ENCODE data around the gene LRRC28. TPM values are rescaled to one million over a fixed set of nuclear protein-coding genes. Genes with fewer than 3 reads are reported as not detected.

LRRC28 gene
- total RNA-seq, 2 experiments from 2014 or later: 12.5 to 14.4 TPM

GRCh38 chr15:99279827-99280226 lies 28.5 kb downstream of the LRRC28 start:
- Histone ChIP-seq H3K36me3 (ENCODE audit: insufficient read depth, low read length) (no peaks in the 10 kb centered on the region), H3K27me3 (ENCODE audit: control insufficient read depth in 1 of 2, insufficient read depth in 2 of 2, low read length in 2 of 2) (no peaks in the 10 kb centered on the region), H3K27ac (ENCODE audit: low read depth in 1 of 2, low read length in 2 of 2) (no peak overlapping the region), H3K4me3 (ENCODE audit: low read length) (no peak overlapping the region), H3K4me1 (ENCODE audit: insufficient read depth, low read length) (no peaks in the 10 kb centered on the region), H3K9me3 (ENCODE audit: control insufficient read depth in 1 of 2, insufficient read depth in 1 of 2, low read length in 2 of 2) (no peaks in the 10 kb centered on the region)
- H3K36me3 Mint-ChIP-seq (ENCODE audit: low read depth): no peaks in the 10 kb centered on the region
- peaks cover 32% of the 10 kb centered on the region for H3K4me1 Mint-ChIP-seq (ENCODE audit: low read depth)
- ChIA-PET CTCF (no interaction called here), POLR2A (interaction anchor here (0.9 kb wide), 2 partner anchors 30 to 453 kb away, joined by 3 read pairs; partner anchors contain the start of gene LYSMD4)
- H3K27me3 Mint-ChIP-seq: no peaks in the 10 kb centered on the region
- no peak for TF ChIP-seq CTCF (IDR thresholded peaks at IDR 0.05)
- intact Hi-C loops (cut with DNase I, micrococcal nuclease): loop anchor here in 1 of 2 experiments (10.0 kb wide), 1 partner anchor 65 kb away; no protein-coding TSS in a partner anchor
- H3K27ac Mint-ChIP-seq: no peak overlapping the region
- ATAC-seq (ENCODE audit: poor library complexity) (no peak), DNase-seq (no peak)
- H3K9me3 Mint-ChIP-seq: no peaks in the 10 kb centered on the region
- no peak overlapping the region for H3K4me3 Mint-ChIP-seq

DNA sequence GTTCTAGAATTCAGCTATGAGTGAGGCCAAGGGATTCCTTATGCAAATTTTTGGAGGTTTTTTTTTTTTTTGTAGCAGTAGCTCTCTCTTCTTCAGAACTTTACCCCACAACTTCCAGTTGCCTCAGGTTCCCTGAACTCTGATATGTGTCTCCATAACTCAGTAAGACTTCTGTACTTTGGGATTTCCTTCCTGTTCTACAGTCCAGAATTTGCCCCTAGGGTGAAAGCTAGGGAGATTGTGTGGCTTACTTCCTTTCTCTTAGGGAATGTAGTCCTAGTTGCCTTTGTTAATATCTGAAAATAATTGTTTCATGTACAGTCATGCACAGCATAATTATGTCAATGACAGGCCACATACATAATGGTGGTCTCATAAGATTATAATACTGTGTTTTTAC lies 30.8 kb downstream of the LRRC28 start:
- H3K9me3 Mint-ChIP-seq: no peaks in the 10 kb centered on the region
- ATAC-seq (ENCODE audit: poor library complexity) (no peak), DNase-seq (no peak)
- Histone ChIP-seq H3K36me3 (ENCODE audit: insufficient read depth, low read length) (no peaks in the 10 kb centered on the region), H3K4me1 (ENCODE audit: insufficient read depth, low read length) (no peaks in the 10 kb centered on the region), H3K9me3 (ENCODE audit: control insufficient read depth in 1 of 2, insufficient read depth in 1 of 2, low read length in 2 of 2) (no peaks in the 10 kb centered on the region), H3K27me3 (ENCODE audit: control insufficient read depth in 1 of 2, insufficient read depth in 2 of 2, low read length in 2 of 2) (no peaks in the 10 kb centered on the region), H3K27ac (ENCODE audit: low read depth in 1 of 2, low read length in 2 of 2) (no peak overlapping the region), H3K4me3 (ENCODE audit: low read length) (no peak overlapping the region)
- POLR2A ChIA-PET: interaction anchor here (1.0 kb wide), 1 partner anchor 422 kb away, joined by 4 read pairs; no protein-coding TSS in a partner anchor
- H3K4me1 Mint-ChIP-seq (ENCODE audit: low read depth): peaks cover 28% of the 10 kb centered on the region
- no peak for TF ChIP-seq CTCF (IDR thresholded peaks at IDR 0.05)
- H3K27me3 Mint-ChIP-seq: no peaks in the 10 kb centered on the region
- intact Hi-C loops (cut with DNase I, micrococcal nuclease): no loop called here
- H3K36me3 Mint-ChIP-seq (ENCODE audit: low read depth): no peaks in the 10 kb centered on the region
- H3K27ac Mint-ChIP-seq: no peak overlapping the region
- H3K4me3 Mint-ChIP-seq: no peak overlapping the region
- CTCF ChIA-PET: interaction anchor here (1.1 to 1.9 kb wide), 2 partner anchors 9 to 422 kb away, joined by 3 to 6 read pairs; no protein-coding TSS in a partner anchor

- POLR2A ChIA-PET: no interaction called here
- Histone ChIP-seq H3K36me3 (ENCODE audit: insufficient read depth, low read length) (no peaks in the 10 kb centered on the region), H3K9me3 (ENCODE audit: control insufficient read depth in 1 of 2, insufficient read depth in 1 of 2, low read length in 2 of 2) (no peaks in the 10 kb centered on the region), H3K4me3 (ENCODE audit: low read length) (no peak overlapping the region), H3K27me3 (ENCODE audit: control insufficient read depth in 1 of 2, insufficient read depth in 2 of 2, low read length in 2 of 2) (no peaks in the 10 kb centered on the region), H3K27ac (ENCODE audit: low read depth in 1 of 2, low read length in 2 of 2) (no peak overlapping the region), H3K4me1 (ENCODE audit: insufficient read depth, low read length) (no peaks in the 10 kb centered on the region)
- intact Hi-C loops (cut with DNase I, micrococcal nuclease): no loop called here
- peaks cover 24% of the 10 kb centered on the region for H3K4me1 Mint-ChIP-seq (ENCODE audit: low read depth)
- H3K4me3 Mint-ChIP-seq: no peak overlapping the region
- DNase-seq (no peak), ATAC-seq (ENCODE audit: poor library complexity) (no peak)
- no peak overlapping the region for H3K27ac Mint-ChIP-seq
- CTCF ChIA-PET: interaction anchor here (1.1 kb wide), 1 partner anchor 422 kb away, joined by 3 read pairs; no protein-coding TSS in a partner anchor
- H3K36me3 Mint-ChIP-seq (ENCODE audit: low read depth): peaks cover under 1% of the 10 kb centered on the region
- H3K27me3 Mint-ChIP-seq: no peaks in the 10 kb centered on the region
- no peak for TF ChIP-seq CTCF (IDR thresholded peaks at IDR 0.05)
- no peaks in the 10 kb centered on the region for H3K9me3 Mint-ChIP-seq
These were observed 31.3 kb downstream of the LRRC28 start for GRCh38 chr15:99282586-99282985.
